ENCODE measurements around the gene ALOXE3.

The ALOXE3 gene

GRCh38 chr17:8154608-8155155, 36.4 kb upstream of the ALOXE3 start:
- H3K27me3 ChIP-seq (ENCODE audit: control insufficient read depth in 5 of 5, insufficient read depth in 4 of 5, low read length in 5 of 5): peaks cover 0 to 5% (median 0%) of the 10 kb centered on the region in 5 donors
- peaks cover 0 to 25% (median 18%) of the 10 kb centered on the region in 5 donors for H3K36me3 ChIP-seq (ENCODE audit: control insufficient read depth in 5 of 5, insufficient read depth in 5 of 5, low read length in 5 of 5)
- peak overlapping the region; percentile 88 to 99 (median 95) for H3K9ac ChIP-seq (ENCODE audit: low read length in 5 of 5)
- peaks cover 0 to 2% (median 0%) of the 10 kb centered on the region in 5 donors for H3K9me3 ChIP-seq (ENCODE audit: control insufficient read depth in 5 of 5, low read length in 5 of 5)
- H3K4me3 ChIP-seq (ENCODE audit: low read depth in 1 of 5, low read length in 5 of 5): peak overlapping the region; percentile 97 to 100 (median 100)
- peak overlapping the region; percentile 97 for H3K27ac ChIP-seq (ENCODE audit: low read depth, low read length)
- H3K4me1 ChIP-seq (ENCODE audit: control insufficient read depth in 5 of 5, insufficient read depth in 5 of 5, low read length in 5 of 5): peaks cover 27 to 80% (median 60%) of the 10 kb centered on the region in 5 donors

DNA sequence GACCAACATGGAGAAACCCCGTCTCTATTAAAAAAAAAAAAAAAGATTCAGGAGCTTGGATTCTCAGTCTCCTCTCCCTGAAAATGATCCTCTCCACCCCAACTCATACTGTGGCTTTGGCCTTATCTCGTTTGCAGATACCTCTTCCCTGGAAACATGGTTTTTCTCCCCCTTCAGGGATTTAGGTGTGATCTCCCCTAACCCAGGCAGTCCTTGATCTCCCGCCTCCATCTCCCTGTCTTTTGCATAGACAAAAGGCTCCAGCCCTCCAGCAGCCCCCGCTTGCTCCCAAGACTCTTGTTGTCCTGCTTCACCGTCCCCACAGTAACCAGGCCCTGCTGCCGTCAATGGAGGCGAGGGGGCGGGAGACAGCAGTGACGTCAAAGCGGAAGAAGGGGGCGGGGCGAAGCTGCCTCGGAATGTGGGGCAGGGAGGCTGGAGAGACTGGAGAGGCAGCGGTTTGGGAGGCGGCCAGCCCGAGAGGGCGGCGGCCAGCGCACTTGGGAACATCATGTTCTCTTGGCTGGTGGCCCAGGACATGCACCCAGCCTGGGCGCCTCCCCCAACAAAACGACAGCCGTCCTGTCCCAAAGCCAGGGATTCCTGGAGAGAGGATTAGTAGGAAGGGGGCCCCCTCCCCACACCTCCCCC, 35.8 kb upstream of the ALOXE3 start:
- Histone ChIP-seq H3K9ac (ENCODE audit: low read length in 5 of 5) (peak overlapping the region; percentile 57 to 99 (median 95)), H3K4me3 (ENCODE audit: low read depth in 1 of 5, low read length in 5 of 5) (peak overlapping the region; percentile 97 to 100 (median 100)), H3K27me3 (ENCODE audit: control insufficient read depth in 5 of 5, insufficient read depth in 4 of 5, low read length in 5 of 5) (peaks cover 0 to 5% (median 0%) of the 10 kb centered on the region in 5 donors), H3K36me3 (ENCODE audit: control insufficient read depth in 5 of 5, insufficient read depth in 5 of 5, low read length in 5 of 5) (peaks cover 0 to 26% (median 19%) of the 10 kb centered on the region in 5 donors), H3K27ac (ENCODE audit: low read depth, low read length) (peak overlapping the region; percentile 97), H3K4me1 (ENCODE audit: control insufficient read depth in 5 of 5, insufficient read depth in 5 of 5, low read length in 5 of 5) (peaks cover 27 to 80% (median 58%) of the 10 kb centered on the region in 5 donors), H3K9me3 (ENCODE audit: control insufficient read depth in 5 of 5, low read length in 5 of 5) (peaks cover 0 to 2% (median 0%) of the 10 kb centered on the region in 5 donors)

- Histone ChIP-seq H3K4me3 (ENCODE audit: low read depth in 1 of 5, low read length in 5 of 5) (peak overlapping the region; percentile 54 to 100 (median 100)), H3K4me1 (ENCODE audit: control insufficient read depth in 5 of 5, insufficient read depth in 5 of 5, low read length in 5 of 5) (peaks cover 27 to 78% (median 56%) of the 10 kb centered on the region in 5 donors)
Measured at GRCh38 chr17:8153525-8153956, 35.2 kb upstream of the ALOXE3 start.

DNA sequence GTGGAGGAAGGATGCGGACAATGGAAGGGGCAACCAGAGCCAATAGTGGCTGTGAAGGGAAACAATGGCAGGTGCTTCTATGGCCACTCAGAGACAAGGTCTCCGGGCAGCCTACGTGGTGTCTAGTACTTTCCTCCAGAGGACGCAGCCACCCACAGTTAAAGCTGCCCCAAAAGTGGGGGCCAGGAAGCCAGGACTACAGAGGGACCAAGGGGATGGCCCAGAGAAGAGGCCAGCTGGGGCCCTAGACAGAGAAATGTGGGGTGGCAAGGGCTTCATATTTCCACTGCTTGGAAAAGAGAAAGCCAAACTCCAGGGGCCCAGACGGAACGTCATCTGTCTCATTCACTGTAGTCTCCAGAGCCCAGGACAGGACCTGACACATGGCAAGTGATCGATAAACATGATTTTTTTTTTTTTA, 34.7 kb upstream of the ALOXE3 start:
- peak overlapping the region; percentile 54 to 100 (median 100) for H3K4me3 ChIP-seq (ENCODE audit: low read depth in 1 of 5, low read length in 5 of 5)
- peaks cover 0 to 33% (median 27%) of the 10 kb centered on the region in 5 donors for H3K36me3 ChIP-seq (ENCODE audit: control insufficient read depth in 5 of 5, insufficient read depth in 5 of 5, low read length in 5 of 5)
- peaks cover 27 to 73% (median 53%) of the 10 kb centered on the region in 5 donors for H3K4me1 ChIP-seq (ENCODE audit: control insufficient read depth in 5 of 5, insufficient read depth in 5 of 5, low read length in 5 of 5)
- peaks cover 0 to 2% (median 0%) of the 10 kb centered on the region in 5 donors for H3K9me3 ChIP-seq (ENCODE audit: control insufficient read depth in 5 of 5, low read length in 5 of 5)
- H3K27ac ChIP-seq (ENCODE audit: low read depth, low read length): peak overlapping the region; percentile 97
- H3K27me3 ChIP-seq (ENCODE audit: control insufficient read depth in 5 of 5, insufficient read depth in 4 of 5, low read length in 5 of 5): peaks cover 0 to 5% (median 0%) of the 10 kb centered on the region in 5 donors
- H3K9ac ChIP-seq (ENCODE audit: low read length in 5 of 5): peak overlapping the region; percentile 7 to 96 (median 78)

More at GRCh38 chr17:8153525-8153956, 35.2 kb upstream of the ALOXE3 start:
- Histone ChIP-seq H3K27ac (ENCODE audit: low read depth, low read length) (peak overlapping the region; percentile 97), H3K9me3 (ENCODE audit: control insufficient read depth in 5 of 5, low read length in 5 of 5) (peaks cover 0 to 2% (median 0%) of the 10 kb centered on the region in 5 donors), H3K9ac (ENCODE audit: low read length in 5 of 5) (peak overlapping the region; percentile 57 to 96 (median 83)), H3K36me3 (ENCODE audit: control insufficient read depth in 5 of 5, insufficient read depth in 5 of 5, low read length in 5 of 5) (peaks cover 0 to 30% (median 24%) of the 10 kb centered on the region in 5 donors), H3K27me3 (ENCODE audit: control insufficient read depth in 5 of 5, insufficient read depth in 4 of 5, low read length in 5 of 5) (peaks cover 0 to 5% (median 0%) of the 10 kb centered on the region in 5 donors)

DNA sequence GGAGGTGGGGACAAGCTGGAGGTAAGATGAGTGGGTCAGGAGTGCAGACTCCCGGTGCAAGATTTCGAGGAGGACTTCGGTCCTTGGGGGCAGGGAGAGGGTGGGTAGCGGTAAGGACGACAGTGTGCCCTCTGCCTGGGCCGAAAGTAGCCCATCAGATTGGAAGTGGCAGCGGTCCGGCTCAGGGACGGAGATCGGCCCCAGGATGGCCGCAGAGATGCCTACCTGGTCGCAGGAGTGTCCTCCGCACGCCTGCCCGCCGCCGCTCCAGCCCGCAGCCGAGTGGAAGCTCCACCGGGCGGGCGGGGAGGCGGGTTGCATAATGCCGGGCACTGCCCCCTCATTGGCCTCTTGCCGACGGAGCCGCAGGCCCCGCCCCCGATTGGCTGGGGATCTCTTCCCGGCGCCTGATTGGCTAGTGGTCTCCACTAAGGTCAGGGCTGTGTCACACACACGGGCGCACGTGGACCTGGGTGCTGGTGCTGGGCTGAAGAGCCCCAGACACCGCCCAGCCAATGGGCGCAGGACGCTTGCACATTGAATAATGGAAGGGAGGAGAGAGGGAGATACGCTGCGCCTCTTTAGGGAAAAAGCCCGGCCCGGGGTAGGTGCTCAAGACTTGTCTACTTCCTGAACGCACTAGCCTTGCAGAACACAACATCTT, 33.9 kb upstream of the ALOXE3 start, which contains the start of gene PER1:
Gene PER1 (minus strand): TSS at position 293 of the 664 bp plus-strand sequence. CDS start 1,698 bp downstream, outside the sequence.
- peaks cover 0 to 5% (median 0%) of the 10 kb centered on the region in 5 donors for H3K27me3 ChIP-seq (ENCODE audit: control insufficient read depth in 5 of 5, insufficient read depth in 4 of 5, low read length in 5 of 5)
- H3K4me1 ChIP-seq (ENCODE audit: control insufficient read depth in 5 of 5, insufficient read depth in 5 of 5, low read length in 5 of 5): peaks cover 27 to 70% (median 56%) of the 10 kb centered on the region in 5 donors
- peak within 1 kb of the TSS; percentile 71 to 96 (median 89) for H3K9ac ChIP-seq (ENCODE audit: low read length in 5 of 5)
- H3K36me3 ChIP-seq (ENCODE audit: control insufficient read depth in 5 of 5, insufficient read depth in 5 of 5, low read length in 5 of 5): peaks cover 0 to 41% (median 35%) of the 10 kb centered on the region in 5 donors
- H3K4me3 ChIP-seq (ENCODE audit: low read depth in 1 of 5, low read length in 5 of 5): peak within 1 kb of the TSS; percentile 95 to 100 (median 100)
- H3K9me3 ChIP-seq (ENCODE audit: control insufficient read depth in 5 of 5, low read length in 5 of 5): peaks cover 0 to 2% (median 0%) of the 10 kb centered on the region in 5 donors
- peak within 1 kb of the TSS; percentile 97 for H3K27ac ChIP-seq (ENCODE audit: low read depth, low read length)

GRCh38 chr17:8151641-8152111, 33.4 kb upstream of the ALOXE3 start:
- Histone ChIP-seq H3K9me3 (ENCODE audit: control insufficient read depth in 5 of 5, low read length in 5 of 5) (peaks cover 0 to 2% (median 0%) of the 10 kb centered on the region in 5 donors), H3K27ac (ENCODE audit: low read depth, low read length) (peak overlapping the region; percentile 97), H3K36me3 (ENCODE audit: control insufficient read depth in 5 of 5, insufficient read depth in 5 of 5, low read length in 5 of 5) (peaks cover 0 to 46% (median 41%) of the 10 kb centered on the region in 5 donors), H3K4me1 (ENCODE audit: control insufficient read depth in 5 of 5, insufficient read depth in 5 of 5, low read length in 5 of 5) (peaks cover 22 to 65% (median 51%) of the 10 kb centered on the region in 5 donors), H3K27me3 (ENCODE audit: control insufficient read depth in 5 of 5, insufficient read depth in 4 of 5, low read length in 5 of 5) (peaks cover 0 to 4% (median 0%) of the 10 kb centered on the region in 5 donors), H3K4me3 (ENCODE audit: low read depth in 1 of 5, low read length in 5 of 5) (peak overlapping the region; percentile 82 to 100 (median 96)), H3K9ac (ENCODE audit: low read length in 5 of 5) (peak overlapping the region; percentile 71 to 96 (median 89))

- Histone ChIP-seq H3K27ac (ENCODE audit: low read depth, low read length) (peak overlapping the region; percentile 97), H3K9me3 (ENCODE audit: control insufficient read depth in 5 of 5, low read length in 5 of 5) (no peaks in the 10 kb centered on the region), H3K9ac (ENCODE audit: low read length in 5 of 5) (peak overlapping the region; percentile 87 to 96 (median 89)), H3K27me3 (ENCODE audit: control insufficient read depth in 5 of 5, insufficient read depth in 4 of 5, low read length in 5 of 5) (no peaks in the 10 kb centered on the region), H3K4me1 (ENCODE audit: control insufficient read depth in 5 of 5, insufficient read depth in 5 of 5, low read length in 5 of 5) (peaks cover 17 to 65% (median 51%) of the 10 kb centered on the region in 5 donors), H3K4me3 (ENCODE audit: low read depth in 1 of 5, low read length in 5 of 5) (peak overlapping the region; percentile 82 to 100 (median 96)), H3K36me3 (ENCODE audit: control insufficient read depth in 5 of 5, insufficient read depth in 5 of 5, low read length in 5 of 5) (peaks cover 0 to 51% (median 46%) of the 10 kb centered on the region in 5 donors)
Measured at GRCh38 chr17:8151120-8151640, 32.9 kb upstream of the ALOXE3 start.

DNA sequence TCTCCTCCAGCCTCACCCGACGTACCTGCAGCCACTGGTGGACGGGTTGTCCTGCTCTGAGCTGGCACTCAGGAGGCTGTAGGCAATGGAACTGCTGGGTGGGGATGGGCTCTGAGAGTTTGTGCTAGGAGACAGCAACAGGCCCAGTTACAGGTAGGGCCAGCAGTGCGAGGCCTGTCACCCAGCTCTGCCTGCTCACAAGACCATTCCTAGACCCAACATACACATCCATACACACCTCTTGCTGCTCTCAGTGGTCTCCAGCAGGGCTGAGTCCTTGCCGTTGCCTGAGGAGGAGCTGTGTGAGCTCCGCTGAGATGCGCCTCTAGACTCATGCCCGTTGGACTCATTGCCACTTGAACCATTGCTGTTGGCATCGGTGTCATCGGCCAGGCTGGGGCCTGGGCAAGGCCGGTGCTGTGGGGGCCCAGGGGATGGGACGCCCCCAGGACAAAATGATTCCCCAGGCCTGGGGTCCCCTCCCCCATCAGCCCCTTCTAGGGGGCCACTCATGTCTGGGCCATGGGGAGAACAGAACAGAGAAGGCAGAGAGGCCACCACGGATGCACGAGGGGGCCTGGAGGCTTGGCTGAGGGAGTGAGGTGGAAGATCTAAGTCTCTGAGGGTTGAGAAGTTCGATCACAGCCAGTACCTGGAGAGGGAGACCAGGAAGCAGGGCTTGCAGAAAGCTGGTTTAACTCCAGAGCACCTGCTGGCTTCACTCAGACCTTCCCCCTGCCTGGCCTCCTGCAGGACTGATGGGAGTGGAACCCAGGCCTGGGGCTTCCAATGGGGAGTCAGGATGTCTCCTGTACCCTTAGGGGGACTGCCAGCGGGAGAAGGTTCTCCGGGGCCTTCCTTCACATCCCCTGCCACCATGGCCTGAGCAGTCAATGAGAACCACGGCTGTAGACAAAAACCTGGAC, 32.1 kb upstream of the ALOXE3 start:
- H3K36me3 ChIP-seq (ENCODE audit: control insufficient read depth in 5 of 5, insufficient read depth in 5 of 5, low read length in 5 of 5): peaks cover 0 to 59% (median 53%) of the 10 kb centered on the region in 5 donors
- no peaks in the 10 kb centered on the region for H3K9me3 ChIP-seq (ENCODE audit: control insufficient read depth in 5 of 5, low read length in 5 of 5)
- H3K9ac ChIP-seq (ENCODE audit: low read length in 5 of 5): peak overlapping the region; percentile 87 to 96 (median 89)
- peaks cover 15 to 60% (median 48%) of the 10 kb centered on the region in 5 donors for H3K4me1 ChIP-seq (ENCODE audit: control insufficient read depth in 5 of 5, insufficient read depth in 5 of 5, low read length in 5 of 5)
- H3K27me3 ChIP-seq (ENCODE audit: control insufficient read depth in 5 of 5, insufficient read depth in 4 of 5, low read length in 5 of 5): no peaks in the 10 kb centered on the region
- peak overlapping the region; percentile 65 to 100 (median 95) for H3K4me3 ChIP-seq (ENCODE audit: low read depth in 1 of 5, low read length in 5 of 5)
- peak overlapping the region; percentile 97 for H3K27ac ChIP-seq (ENCODE audit: low read depth, low read length)

Measured in subcutaneous abdominal adipose tissue (tissue), 5 donors.